Measurements from ENCODE around the gene CNTN5. TPM values are rescaled to one million over a fixed set of nuclear protein-coding genes. Genes with fewer than 3 reads are reported as not detected.

Gene CNTN5
- total RNA-seq, 4 donors from 2014 or later, result 0.51 to 2.3 (median 0.58) TPM; not detected in 1

DNA sequence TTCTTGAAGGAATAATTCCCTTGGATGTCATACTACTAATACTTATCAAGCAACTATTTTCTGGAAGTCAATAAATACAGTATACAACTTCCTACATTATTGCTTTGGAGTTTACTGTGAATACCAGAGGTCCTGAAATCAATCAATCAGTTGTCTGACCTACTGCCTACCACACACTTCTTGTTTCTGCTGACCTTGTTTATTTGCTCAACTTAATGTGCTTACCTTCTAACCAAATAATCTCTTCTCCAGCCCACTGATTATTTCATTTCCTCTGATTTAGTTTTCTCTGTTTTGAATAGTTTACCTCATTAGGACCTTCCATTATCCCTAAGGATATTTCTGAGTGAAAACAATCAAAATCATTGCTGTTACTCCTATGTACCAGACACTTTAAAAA is 1142.7 kb downstream of the CNTN5 start:
- H3K27ac ChIP-seq, result no peak overlapping the region
- no peaks in the 10 kb centered on the region for H3K36me3 ChIP-seq
- intact Hi-C loops (cut with DNase I; ENCODE audit: low total_unique reads), result no loop called here
- no peak for TF ChIP-seq POLR2A (IDR thresholded peaks at IDR 0.05)
- no peak for TF ChIP-seq CTCF (IDR thresholded peaks at IDR 0.05)
- no peaks in the 10 kb centered on the region for H3K27me3 ChIP-seq
- H3K4me1 ChIP-seq, result no peaks in the 10 kb centered on the region
- DNase-seq, result no peak
- no peaks in the 10 kb centered on the region for H3K9me3 ChIP-seq
- no peak overlapping the region for H3K4me3 ChIP-seq

GRCh38 chr11:100174881-100175280 is 1154.1 kb downstream of the CNTN5 start:
- no peak overlapping the region for H3K27ac ChIP-seq
- H3K9me3 ChIP-seq, result no peaks in the 10 kb centered on the region
- TF ChIP-seq CTCF (IDR thresholded peaks at IDR 0.05) (no peak), POLR2A (IDR thresholded peaks at IDR 0.05) (no peak)
- intact Hi-C loops (cut with DNase I; ENCODE audit: low total_unique reads), result no loop called here
- H3K36me3 ChIP-seq, result no peaks in the 10 kb centered on the region
- no peaks in the 10 kb centered on the region for H3K27me3 ChIP-seq
- no peak for DNase-seq
- H3K4me3 ChIP-seq, result no peak overlapping the region
- H3K4me1 ChIP-seq, result no peaks in the 10 kb centered on the region

DNA sequence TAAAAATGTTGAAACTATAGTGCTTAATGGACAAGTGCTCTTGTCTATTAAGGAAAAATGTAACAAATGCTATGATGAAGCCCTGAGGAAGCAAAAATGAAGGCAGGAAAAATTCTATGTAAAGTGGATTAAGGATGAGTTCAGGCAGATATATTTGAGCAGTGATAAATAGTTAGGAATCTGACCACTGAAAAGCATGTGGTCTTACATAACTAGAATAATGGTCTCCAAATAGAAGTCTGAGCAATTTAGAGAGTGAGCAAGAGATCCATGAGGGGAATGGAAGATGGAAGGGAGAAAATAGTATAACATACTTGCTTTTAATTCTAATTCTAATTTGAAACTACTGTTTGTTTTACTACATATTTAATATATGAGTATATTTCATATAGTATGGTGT is 1155.7 kb downstream of the CNTN5 start:
- Histone ChIP-seq H3K4me1 (no peaks in the 10 kb centered on the region), H3K9me3 (no peaks in the 10 kb centered on the region), H3K27ac (no peak overlapping the region), H3K4me3 (no peak overlapping the region), H3K27me3 (no peaks in the 10 kb centered on the region), H3K36me3 (no peaks in the 10 kb centered on the region)
- DNase-seq, result no peak
- TF ChIP-seq CTCF (IDR thresholded peaks at IDR 0.05) (no peak), POLR2A (IDR thresholded peaks at IDR 0.05) (no peak)
- intact Hi-C loops (cut with DNase I; ENCODE audit: low total_unique reads), result no loop called here

DNA sequence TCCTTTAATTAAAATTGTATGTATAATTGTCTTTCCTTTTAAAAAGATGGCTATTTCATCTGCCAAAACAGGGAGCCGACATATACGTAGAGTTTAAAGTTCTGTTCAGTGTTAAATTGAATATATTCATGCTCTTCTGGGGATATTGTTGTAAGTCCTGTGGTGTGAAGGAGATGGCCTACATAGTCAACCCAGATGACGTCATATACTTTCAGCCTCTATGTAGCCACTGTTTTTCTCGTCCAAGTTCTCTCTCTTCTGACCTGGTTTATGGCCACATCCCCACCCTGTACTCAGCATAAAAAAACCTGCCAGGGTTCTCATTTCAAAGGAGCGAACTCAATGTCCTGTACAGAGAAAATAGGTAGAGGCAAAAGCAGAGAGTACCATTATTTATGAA is 1156.9 kb downstream of the CNTN5 start:
- DNase-seq, result no peak
- H3K9me3 ChIP-seq, result no peaks in the 10 kb centered on the region
- no peaks in the 10 kb centered on the region for H3K36me3 ChIP-seq
- no peaks in the 10 kb centered on the region for H3K4me1 ChIP-seq
- no peaks in the 10 kb centered on the region for H3K27me3 ChIP-seq
- H3K27ac ChIP-seq, result no peak overlapping the region
- no peak overlapping the region for H3K4me3 ChIP-seq
- intact Hi-C loops (cut with DNase I; ENCODE audit: low total_unique reads), result no loop called here
- TF ChIP-seq POLR2A (IDR thresholded peaks at IDR 0.05), result no peak
- no peak for TF ChIP-seq CTCF (IDR thresholded peaks at IDR 0.05)

GRCh38 chr11:100182350-100182749 is 1161.6 kb downstream of the CNTN5 start:
- H3K4me3 ChIP-seq, result no peak overlapping the region
- intact Hi-C loops (cut with DNase I; ENCODE audit: low total_unique reads), result no loop called here

More at GRCh38 chr11:100182350-100182749, 1161.6 kb downstream of the CNTN5 start:
- no peak overlapping the region for H3K27ac ChIP-seq
- no peaks in the 10 kb centered on the region for H3K36me3 ChIP-seq
- H3K9me3 ChIP-seq, result no peaks in the 10 kb centered on the region
- no peaks in the 10 kb centered on the region for H3K4me1 ChIP-seq
- DNase-seq, result no peak
- H3K27me3 ChIP-seq, result no peaks in the 10 kb centered on the region
- TF ChIP-seq CTCF (IDR thresholded peaks at IDR 0.05) (no peak), POLR2A (IDR thresholded peaks at IDR 0.05) (no peak)

Data from uterus (tissue), 4 donors.